ENCODE data around the gene ANK3.
"Not testable (repeated sequence)": the region's sequence is repeated elsewhere in the genome, so short reads cannot be mapped to it uniquely, and the experiment has no call there.

The ANK3 gene

DNA sequence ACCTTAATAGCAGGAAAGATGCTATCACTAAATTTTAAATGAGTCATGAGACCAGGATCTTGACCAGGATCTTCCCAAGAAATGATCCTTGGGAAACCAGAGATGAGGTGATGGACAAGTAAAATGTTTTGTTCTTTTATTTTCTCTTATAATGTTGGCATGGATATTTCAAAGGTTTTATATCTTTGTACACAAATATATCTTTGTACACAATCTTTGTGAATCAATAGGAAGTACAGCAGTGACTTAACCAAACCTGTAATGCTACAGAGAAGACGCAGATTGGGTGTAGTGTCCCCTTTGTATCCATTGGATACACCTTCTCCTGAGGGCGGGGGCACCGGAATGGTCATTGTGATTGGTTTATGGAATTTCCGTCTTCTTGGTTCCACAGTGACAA lies 303.3 kb downstream of the ANK3 start:
- DNase-seq (ENCODE audit: low read depth), result no peak

DNA sequence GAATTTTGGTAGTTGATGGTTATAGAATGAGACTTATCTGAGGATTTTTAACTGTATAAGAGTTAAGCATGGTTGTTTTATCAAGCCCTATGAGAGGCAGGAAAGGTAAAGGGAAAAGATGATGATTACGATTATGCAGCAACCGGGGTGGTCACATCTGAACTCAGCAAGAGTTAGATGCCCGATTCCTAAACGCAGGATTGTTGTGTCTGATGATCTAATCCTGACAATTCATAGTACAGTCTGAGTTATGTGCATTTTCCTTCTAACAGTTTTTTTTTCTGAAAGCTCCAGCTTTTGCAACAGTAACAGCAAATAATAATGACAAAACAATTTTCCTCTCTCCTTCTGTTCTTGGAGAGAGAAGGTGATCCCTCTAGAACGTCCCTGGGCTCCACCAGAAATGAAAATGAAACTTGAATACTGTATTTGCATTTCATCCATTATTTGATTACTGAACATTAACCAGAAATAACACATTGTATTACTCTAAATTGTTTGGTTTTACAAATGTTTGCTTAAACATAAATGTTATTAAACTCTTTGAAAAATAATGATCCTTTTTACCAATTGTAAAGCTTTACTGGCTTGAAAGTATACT lies 306.8 kb downstream of the ANK3 start:
- no peak for DNase-seq (ENCODE audit: low read depth)

DNA sequence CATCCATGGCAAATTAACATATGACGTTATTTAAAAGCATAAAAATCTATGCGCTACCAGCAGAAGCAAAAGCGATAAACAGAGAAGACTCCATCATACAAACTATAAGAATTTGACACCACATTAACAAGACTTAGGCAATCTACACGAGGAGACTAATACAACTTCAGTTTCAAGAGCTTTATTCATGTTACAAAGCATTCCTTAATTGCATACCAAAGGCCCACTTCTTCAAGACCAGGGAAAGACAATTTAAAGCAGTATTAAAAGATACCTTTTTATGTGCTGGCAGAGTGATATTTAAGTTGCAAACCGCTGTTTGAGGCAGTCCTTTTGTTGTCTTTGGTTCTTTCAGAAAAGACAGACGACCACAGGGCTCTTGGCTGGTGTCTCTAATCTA lies 307.3 kb downstream of the ANK3 start:
- no peak for DNase-seq (ENCODE audit: low read depth)

DNA sequence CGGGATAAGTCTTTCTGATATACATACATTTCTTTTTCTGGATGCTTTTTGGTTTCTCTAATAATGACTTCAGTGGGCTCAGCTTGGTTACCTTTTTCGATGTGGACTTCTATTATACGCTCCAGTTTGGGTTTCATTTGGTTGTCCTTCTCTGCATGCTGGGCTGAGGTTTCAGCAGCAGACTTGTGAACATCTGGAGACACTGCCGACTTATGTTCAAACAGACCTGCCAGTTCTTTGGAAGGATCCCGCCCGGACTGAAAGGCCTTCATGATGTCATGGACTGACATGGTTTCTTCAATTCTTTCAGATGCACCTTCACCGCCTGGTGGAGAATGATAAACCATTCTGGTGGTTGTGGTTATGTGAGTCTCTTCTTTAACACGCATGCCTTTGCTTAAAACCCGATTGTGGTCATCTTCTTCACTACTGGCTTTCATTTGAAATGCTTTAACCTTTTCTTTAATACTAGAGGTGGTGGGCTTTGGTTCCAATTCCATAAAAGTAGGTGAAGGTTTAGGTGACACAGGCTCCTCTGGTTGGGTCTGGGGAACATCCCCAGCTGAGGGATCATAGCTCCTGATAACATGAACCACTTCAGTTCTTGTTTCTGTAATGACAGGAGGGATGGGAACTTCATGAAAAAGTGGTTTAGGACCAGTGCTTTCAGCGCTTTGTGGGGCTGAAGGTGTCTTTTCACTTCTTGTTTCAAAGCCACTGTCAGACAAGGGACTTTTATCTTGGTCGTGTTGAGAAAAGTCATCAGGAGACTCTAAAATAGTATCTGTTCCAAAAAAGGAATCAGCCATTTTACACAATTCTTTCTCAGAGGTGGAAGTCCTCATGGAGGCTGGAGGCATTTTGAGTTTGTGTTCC lies 315.7 kb downstream of the ANK3 start:
- no peak for DNase-seq (ENCODE audit: low read depth)

DNA sequence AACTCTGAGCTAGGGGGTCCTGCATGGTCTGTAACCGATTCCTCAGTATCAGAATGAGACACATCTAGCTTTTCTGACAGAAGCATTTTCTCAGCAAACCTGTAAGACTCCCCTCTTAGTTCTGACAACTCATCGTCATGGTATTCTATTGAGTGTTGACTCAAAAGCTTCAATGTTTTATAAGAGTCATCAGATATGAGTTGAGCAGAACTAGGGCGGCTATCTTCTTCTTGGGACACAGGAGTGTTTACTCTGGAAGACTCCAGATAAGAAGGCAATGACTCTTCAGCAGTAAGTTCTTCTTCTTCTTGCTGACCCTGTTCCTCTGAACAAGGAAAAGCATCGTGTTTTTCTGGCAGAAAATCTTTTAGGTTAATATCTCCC lies 316.3 kb downstream of the ANK3 start:
- no peak for DNase-seq (ENCODE audit: low read depth)

DNA sequence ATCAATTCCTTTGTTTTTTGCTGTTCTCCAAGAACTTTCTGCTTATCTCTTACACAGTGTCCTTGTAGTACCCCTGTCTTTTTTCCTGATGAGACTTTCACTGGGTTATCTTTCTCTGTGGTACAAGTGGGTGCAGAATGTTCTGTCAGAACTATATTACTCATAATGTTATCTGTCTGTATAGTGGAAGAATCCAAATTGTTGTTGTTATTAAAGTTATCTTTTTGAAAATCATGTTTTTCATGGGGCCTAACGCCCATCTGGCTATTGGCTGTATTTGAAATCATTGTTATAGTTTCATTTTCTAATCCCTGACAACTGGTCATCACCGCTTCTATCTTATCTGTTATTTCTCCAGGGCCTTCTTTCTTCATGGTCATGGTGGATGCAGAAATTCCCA lies 320.4 kb downstream of the ANK3 start:
- no peak for DNase-seq (ENCODE audit: low read depth)

DNA sequence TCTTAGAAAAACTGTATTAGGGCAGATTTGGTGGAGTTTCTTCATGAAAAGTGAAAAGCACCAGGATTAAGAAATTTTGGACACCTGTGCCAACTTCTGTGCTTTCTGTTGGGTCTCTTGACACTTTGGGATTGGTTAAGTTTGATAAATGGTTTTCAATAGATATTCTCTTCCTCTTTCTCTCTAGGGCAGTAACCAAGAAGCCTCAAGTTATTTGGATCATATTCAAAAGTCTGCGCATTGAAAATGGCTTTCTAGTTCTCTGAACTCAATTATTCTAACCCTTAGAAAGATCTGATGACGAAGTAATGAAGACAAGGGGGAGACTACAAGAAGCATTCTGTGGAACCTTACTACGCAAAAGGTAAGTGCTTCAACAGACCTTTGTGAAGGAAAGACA lies 339.3 kb downstream of the ANK3 start:
- no peak for DNase-seq (ENCODE audit: low read depth)

DNA sequence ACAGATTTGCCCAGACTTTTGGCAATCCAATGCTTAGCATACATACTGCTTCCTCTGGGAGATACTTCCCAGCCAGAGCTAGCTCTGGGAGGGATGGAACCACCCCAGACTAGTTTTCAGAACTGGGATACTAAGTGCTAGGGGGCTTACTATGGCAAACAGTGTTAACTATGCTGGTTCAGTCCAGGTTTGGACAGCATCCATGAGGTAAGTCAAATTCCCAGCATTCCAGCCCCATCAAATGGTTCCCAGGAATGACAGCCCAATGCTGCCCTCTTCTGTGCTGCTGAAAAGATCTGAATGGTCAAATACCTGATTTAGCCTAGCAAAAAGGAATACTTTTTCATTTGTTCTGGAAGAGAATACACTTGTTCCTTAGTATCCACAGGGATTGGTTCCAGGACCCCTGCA lies 341.6 kb downstream of the ANK3 start:
- no peak for DNase-seq (ENCODE audit: low read depth)

DNA sequence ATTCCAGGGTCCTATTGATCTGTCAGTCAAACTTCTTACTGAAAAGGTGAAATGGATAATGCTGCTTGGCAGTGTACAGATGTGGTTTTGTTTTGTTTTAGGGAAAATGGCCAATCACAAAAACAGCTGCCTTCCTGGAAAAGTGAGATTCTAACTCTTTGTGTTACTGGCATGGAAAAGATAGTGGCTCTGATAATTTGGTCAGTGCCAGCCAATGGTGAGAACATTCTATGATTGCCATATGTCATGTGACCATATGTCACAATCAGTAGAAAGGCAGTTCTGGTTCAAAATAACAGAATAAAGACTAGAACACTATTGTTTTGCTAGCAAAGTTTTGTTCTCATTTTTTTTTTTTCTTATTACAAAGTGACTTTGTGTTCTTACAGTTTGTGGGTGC lies 344.1 kb downstream of the ANK3 start:
- DNase-seq (ENCODE audit: low read depth), result no peak

DNA sequence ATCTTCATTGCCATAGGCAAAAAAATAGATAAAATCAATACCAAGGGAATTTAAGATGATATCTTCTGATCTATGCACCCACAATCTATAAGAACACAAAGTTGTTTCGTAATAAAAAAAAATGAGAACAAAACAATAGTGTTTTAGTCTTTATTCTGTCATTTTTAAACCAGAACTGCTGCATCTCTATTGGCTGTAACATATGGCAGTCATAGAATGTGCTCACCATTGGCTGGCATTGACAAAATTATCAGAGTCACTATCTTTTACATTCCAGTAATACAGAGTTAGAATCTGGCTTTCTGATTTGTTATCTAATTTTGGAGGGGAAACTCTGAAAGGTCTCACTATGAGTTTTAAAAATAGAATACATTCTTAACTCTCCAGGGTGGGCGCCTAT lies 344.7 kb downstream of the ANK3 start:
- DNase-seq (ENCODE audit: low read depth), result no peak

DNA sequence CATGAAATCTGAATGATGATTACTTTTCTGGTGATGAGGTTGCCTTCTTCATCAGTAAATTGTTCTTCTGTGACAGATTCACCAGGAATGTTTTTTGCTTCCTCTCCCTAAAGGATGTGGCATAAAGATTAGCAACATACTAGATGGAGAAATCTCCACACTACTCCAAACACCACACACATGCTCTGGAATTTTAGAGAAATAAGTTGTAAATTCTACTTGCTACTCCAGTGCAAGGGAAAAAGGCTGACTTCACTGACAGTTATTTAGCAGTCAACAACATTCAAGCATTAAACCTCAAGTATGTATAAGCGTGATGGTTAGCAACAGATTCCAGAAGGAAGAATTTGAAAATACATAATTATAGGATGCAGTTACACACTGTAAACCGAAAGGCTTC lies 345.4 kb downstream of the ANK3 start:
- DNase-seq (ENCODE audit: low read depth), result no peak

DNA sequence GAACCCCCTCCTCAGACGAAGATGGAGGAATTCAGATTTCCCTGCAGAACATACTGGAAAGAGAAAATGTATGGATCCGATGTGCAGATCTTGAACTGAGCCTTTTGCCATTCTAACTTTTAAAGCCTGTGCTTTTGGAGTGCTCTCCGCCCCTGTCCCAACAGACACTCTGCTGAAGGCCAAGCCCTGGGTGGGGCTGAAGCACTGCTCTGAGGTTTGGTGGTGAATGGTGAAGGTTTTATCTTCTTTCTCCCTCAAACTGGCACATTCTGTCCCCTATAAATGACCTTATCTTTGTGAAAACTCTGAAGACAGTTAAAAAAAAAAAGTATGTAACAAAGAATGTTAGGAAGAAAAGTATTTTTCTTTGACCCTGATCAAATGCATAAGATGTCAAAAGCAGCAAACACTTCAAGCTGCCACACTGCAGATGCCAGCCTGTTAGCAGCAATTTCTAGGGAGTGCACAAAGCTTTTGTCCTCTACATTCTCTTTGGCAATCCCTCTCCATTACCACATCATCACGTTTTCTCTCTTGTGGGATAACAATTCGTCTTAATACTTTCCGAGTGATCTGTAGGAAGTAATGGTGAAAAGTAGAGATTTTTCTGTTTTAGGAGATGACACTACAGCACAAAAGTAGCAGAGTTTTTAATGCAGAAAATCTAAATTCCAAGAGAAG lies 346.0 kb downstream of the ANK3 start:
- DNase-seq (ENCODE audit: low read depth), result no peak

DNA sequence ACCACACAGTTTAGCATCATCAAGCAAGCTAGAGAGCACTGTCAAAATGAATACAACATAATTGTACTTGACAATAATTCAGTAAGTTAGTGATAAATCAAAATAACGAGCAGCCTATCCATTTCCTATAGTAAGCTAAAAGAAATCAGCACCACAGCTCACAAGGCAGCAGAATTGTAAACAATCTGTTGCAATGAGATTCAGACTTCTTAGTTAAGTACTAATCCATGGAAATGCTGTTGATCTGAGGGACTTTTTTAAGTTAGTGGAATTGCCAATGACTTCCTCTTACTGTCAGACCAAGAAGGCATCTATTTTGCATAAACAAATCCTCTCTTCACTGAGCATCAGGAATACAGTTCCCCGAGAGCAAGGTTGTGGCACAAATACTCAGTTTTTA lies 346.8 kb downstream of the ANK3 start:
- no peak for DNase-seq (ENCODE audit: low read depth)

DNA sequence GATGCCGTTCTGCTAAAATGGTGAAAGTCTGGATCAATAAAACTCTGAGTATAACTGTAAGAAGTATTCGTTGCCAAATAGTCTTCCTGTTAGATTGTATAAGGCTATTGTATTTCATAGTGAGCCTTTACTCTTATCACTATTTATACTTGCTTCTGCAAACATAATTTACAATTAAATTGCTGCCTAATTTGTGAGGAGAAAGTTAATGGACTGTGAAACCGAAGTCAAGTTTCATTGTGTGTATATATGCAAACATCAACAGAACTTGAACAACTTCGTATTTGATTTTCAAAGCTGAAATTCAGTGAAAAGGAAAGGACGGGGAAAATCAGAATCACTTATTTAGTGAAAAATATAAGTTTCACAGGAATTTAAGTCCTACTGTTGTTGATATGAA lies 347.4 kb downstream of the ANK3 start:
- DNase-seq (ENCODE audit: low read depth), result no peak

DNA sequence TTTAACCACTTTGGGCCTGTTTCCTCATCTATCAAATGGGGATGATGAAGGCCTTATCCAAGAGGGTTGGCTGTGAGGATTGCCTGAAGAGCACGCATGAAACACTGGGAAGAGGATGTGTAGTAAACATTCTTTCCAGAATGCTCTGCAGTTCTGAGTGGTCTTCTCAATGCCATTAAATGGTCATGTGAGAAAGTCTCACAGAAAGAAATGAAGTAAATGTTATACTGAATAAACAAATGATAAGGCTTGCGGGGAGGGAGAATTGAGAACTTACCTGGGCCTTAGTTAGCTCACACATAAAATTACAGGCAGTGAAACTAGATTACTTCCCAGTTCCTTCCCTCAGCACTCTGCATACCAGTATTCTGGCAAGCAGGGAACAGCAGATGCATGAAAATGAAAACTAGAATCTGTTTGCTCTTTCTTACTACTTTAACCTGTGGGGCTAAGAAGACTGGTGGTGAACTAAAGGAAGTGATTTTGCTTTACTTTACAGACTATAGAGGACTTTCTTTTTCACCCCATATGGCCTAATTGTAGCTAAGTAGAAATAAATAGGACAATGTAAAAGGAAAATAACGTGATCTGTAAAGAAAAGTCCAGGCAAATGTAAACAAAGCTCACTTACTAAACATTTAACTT lies 348.1 kb downstream of the ANK3 start:
- DNase-seq (ENCODE audit: low read depth), result no peak

DNA sequence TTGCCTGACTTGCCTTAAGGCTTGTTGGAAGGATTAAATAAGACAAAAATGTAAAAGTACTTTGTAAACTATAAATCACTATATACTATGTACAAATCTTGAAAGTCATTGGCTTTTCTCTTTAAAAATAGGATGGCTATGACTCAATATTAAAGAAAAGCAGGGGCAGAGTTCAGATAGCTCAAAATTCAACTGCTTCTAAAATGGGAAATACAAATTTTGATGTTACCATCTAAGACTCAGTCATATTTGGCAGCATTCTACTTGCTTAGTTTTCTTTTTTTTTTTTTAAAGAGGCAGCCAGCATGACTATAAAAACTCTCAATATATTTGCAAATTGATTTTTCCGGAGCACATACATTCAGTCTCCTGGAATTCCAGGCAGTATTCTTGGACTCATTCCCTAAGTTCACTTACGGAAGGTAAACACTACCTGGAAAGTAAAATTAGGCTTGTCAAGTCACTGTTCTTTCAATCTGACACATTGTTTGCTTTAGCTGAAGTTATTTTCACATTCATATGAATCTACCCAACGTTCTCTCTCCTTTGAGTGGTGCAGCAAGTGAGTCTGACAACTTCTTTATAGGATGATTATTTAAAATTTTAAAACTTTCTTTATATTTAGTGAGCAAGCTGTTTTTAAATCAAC lies 349.5 kb downstream of the ANK3 start:
- no peak for DNase-seq (ENCODE audit: low read depth)

DNA sequence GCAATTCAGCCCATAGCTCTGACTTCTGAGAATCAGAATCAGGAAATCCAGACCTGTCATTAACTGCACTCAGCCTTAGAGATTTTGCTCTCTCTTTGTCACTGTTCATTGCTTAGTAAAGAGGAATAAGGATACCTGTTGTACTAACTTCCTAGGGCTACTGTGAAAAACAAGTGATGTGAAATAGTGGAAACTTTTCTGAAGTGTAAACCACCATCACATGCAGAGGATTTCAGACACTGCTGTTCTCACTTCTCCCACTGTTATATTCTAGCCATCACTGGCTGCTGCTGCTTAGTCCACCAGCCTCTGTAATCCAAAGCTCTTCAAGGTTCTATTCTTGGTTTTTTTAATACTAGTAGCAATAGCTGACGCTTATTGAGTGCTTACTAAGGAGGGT lies 353.7 kb downstream of the ANK3 start:
- DNase-seq (ENCODE audit: low read depth), result no peak

DNA sequence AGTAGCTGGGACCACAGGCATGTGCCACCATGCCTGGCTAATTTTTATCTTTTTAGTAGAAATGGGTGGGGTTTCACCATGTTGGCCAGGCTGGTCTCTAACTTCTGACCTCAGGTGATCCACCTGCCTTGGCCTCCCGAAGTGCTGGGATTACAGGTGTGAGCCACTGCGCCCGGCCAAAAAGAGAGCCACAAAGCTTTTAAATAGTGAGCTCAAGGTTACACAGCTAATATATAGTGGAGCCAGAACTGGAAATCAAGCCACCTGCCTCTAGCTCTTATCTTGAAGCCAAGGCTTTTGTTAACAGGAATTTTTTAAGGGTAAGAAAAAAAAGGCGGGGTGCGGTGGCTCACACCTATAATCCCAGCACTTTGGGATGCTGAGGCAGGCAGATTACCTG lies 354.3 kb downstream of the ANK3 start:
- DNase-seq (ENCODE audit: low read depth), result not testable (repeated sequence)

DNA sequence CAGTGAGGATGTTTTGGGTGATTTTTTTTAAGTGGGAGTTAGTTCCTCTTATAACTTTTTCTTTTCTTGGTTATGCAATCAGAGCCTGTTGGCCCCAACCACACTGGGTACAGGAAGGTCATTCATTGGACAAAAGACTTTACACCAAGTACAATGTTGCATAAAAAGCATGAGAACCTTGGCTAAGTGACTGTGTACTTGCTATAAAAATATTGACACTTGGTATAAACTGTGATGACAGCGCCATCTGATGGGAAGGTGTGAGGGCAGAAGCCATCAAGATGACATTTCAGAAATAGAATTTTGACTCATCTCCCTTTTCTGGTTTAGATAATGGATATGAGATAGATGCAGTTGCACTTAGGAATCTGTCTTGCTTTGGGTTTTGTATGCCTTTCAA lies 357.0 kb downstream of the ANK3 start:
- DNase-seq (ENCODE audit: low read depth), result peak; percentile 14

DNA sequence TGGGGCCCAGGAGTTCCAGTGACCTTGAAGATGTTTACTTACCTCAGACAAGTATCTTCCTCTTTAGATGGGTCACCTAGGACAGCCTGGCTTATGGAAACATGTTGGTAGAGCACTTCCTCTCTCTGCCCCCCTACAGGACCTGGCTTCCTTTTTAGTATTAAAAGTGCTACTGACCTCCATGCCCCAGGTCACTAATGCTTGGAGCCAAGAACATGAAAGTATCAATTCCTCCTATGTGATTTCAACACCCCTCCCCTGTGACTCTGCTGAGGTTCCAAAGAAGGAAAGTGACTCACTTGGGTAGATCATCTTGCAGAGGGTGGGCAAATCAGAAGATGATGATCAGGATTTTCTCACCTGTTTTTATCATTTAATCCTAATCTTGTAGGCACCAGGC lies 358.0 kb downstream of the ANK3 start:
- no peak for DNase-seq (ENCODE audit: low read depth)

DNA sequence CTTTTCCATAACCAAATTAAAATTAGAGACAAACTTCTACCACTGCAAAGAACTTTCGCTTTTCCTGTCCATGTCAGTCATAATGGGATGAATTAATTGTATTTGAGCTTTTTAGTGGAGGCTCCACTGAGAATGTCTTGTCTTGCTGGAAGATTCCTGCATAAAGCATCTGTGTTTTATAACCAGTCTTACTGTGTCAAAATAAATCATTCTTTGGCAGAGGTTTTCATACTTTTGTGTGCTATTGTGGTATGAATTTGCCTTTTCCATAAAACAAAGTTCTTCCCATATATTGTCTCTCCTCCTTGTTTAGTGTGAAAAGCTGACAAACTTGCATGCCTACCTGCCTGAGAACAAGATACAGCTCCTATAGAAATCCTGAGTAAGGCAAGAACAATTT lies 358.5 kb downstream of the ANK3 start:
- DNase-seq (ENCODE audit: low read depth), result no peak

DNA sequence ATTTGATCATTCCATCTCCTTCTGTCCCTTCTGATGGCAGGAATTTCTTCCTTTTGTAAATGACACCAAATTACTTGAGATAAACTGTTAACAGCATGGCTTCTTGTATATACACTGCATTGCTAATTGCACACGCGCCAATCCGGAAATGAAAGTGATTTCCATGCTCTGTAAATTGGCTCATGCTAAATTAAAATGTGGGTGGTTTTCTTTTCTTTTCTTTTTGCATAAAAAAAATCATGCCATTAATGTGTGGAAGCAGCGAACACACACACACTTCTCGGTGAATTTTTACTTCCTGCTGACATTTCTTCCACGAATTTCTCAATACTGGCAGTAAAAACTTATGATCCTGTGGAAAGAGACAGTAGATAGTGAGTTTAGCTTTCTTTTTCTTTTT lies 360.2 kb downstream of the ANK3 start:
- DNase-seq (ENCODE audit: low read depth), result no peak

Data from activated T-cell treated with anti-CD3 and anti-CD28 coated beads for 24 hours (primary cell).